Activated T-cell treated with anti-CD3 and anti-CD28 coated beads, Interleukin-2, amount 50 U/mL, for 72 hours (primary cell): ENCODE results near the gene EPO. TPM values are rescaled to one million over a fixed set of nuclear protein-coding genes. Genes with fewer than 3 reads are reported as not detected.

Experiments
- ATAC-seq, 2 donors: fragments of 150-1000 bp; cut with Tn5 transposase; replicated peaks in 1 of 2; 2 replicates each; pipeline ENCODE4 v1.10.0; 2021; ENCODE audit warnings: moderate library complexity in 2 of 2, mild to moderate bottlenecking in 1 of 2
- DNase-seq, 2 donors: peaks; one replicate each; pipeline ENCODE4 v3.0.0; 2021 to 2022; ENCODE audit warnings: mixed read lengths in 1 of 2
- H3K27ac Mint-ChIP-seq: one replicate; pipeline ENCODE4 v1.8.0; 2022; ENCODE audit warnings: mild to moderate bottlenecking, moderate library complexity, mixed read lengths
- H3K27me3 Mint-ChIP-seq: one replicate; pipeline ENCODE4 v1.8.0; 2022; ENCODE audit warnings: low read depth, mixed read lengths
- H3K36me3 Mint-ChIP-seq, 2 donors: one replicate each; pipeline ENCODE4 v1.8.0; 2022; ENCODE audit warnings: mixed read lengths in 2 of 2, mild to moderate bottlenecking in 1 of 2; ENCODE audit not compliant: insufficient read depth in 2 of 2
- H3K4me1 Mint-ChIP-seq: one replicate; pipeline ENCODE4 v1.8.0; 2022; ENCODE audit warnings: low read depth, mixed read lengths
- H3K4me3 Mint-ChIP-seq, 2 donors: one replicate each; pipeline ENCODE4 v1.8.0; 2022; ENCODE audit warnings: mild to moderate bottlenecking in 2 of 2, mixed read lengths in 2 of 2, moderate library complexity in 2 of 2
- H3K9me3 Mint-ChIP-seq, 2 donors: one replicate each; pipeline ENCODE4 v1.8.0; 2022; ENCODE audit warnings: mixed read lengths in 2 of 2
- total RNA-seq, 2 donors: library from RNA; stranded (reverse); gene quantifications; one replicate each; pipeline ENCODE4 v1.2.3, GENCODE V29; 2022

EPO gene
- total RNA-seq, 2 donors from 2014 or later, result 0.19 TPM; not detected in 1

- peaks cover 22% of the 10 kb centered on the region for H3K4me1 Mint-ChIP-seq
- H3K36me3 Mint-ChIP-seq, result peaks cover 5 to 13% of the 10 kb centered on the region in 2 donors
- ATAC-seq (no peak), DNase-seq (no peak)
- H3K27me3 Mint-ChIP-seq, result no peaks in the 10 kb centered on the region
- H3K9me3 Mint-ChIP-seq, result no peaks in the 10 kb centered on the region
- no peak overlapping the region for H3K4me3 Mint-ChIP-seq
- H3K27ac Mint-ChIP-seq, result no peak overlapping the region
Observed at GRCh38 chr7:100679129-100679926, 40.9 kb upstream of the EPO start.

GRCh38 chr7:100679927-100680575, 40.2 kb upstream of the EPO start:
- ATAC-seq, result no peak
- Mint-ChIP-seq H3K27ac (peak overlapping the region; percentile 10), H3K9me3 (no peaks in the 10 kb centered on the region), H3K36me3 (peaks cover 5 to 12% of the 10 kb centered on the region in 2 donors), H3K4me1 (peaks cover 22% of the 10 kb centered on the region), H3K27me3 (no peaks in the 10 kb centered on the region), H3K4me3 (no peak overlapping the region)
- no peak for DNase-seq

GRCh38 chr7:100680576-100681271, 39.5 kb upstream of the EPO start:
- Mint-ChIP-seq H3K4me3 (no peak overlapping the region), H3K27me3 (no peaks in the 10 kb centered on the region), H3K9me3 (no peaks in the 10 kb centered on the region), H3K27ac (no peak overlapping the region), H3K36me3 (peaks cover 5 to 12% of the 10 kb centered on the region in 2 donors), H3K4me1 (peaks cover 22% of the 10 kb centered on the region)
- DNase-seq (no peak), ATAC-seq (no peak)

GRCh38 chr7:100681491-100682227, 38.6 kb upstream of the EPO start:
- Mint-ChIP-seq H3K27me3 (no peaks in the 10 kb centered on the region), H3K4me3 (no peak overlapping the region), H3K27ac (no peak overlapping the region), H3K4me1 (peaks cover 18% of the 10 kb centered on the region), H3K36me3 (peaks cover 2 to 12% of the 10 kb centered on the region in 2 donors), H3K9me3 (no peaks in the 10 kb centered on the region)
- no peak for ATAC-seq
- no peak for DNase-seq

- Mint-ChIP-seq H3K27me3 (no peaks in the 10 kb centered on the region), H3K4me3 (no peak overlapping the region), H3K27ac (no peak overlapping the region), H3K9me3 (no peaks in the 10 kb centered on the region), H3K36me3 (peaks cover 2 to 14% of the 10 kb centered on the region in 2 donors), H3K4me1 (peaks cover 14% of the 10 kb centered on the region)
- DNase-seq, result no peak
- ATAC-seq, result peak in 1 of 2 donors; percentile 19
Observed at GRCh38 chr7:100682228-100682741, 38.0 kb upstream of the EPO start.

GRCh38 chr7:100682991-100683658, 37.1 kb upstream of the EPO start:
- Mint-ChIP-seq H3K9me3 (no peaks in the 10 kb centered on the region), H3K27me3 (no peaks in the 10 kb centered on the region), H3K4me1 (peaks cover 15% of the 10 kb centered on the region), H3K4me3 (no peak overlapping the region), H3K36me3 (peaks cover 0 to 14% of the 10 kb centered on the region in 2 donors), H3K27ac (no peak overlapping the region)
- ATAC-seq, result no peak
- no peak for DNase-seq

GRCh38 chr7:100683659-100684533, 36.4 kb upstream of the EPO start:
- peaks cover 0 to 10% of the 10 kb centered on the region in 2 donors for H3K36me3 Mint-ChIP-seq
- H3K4me3 Mint-ChIP-seq, result no peak overlapping the region
- H3K4me1 Mint-ChIP-seq, result peaks cover 18% of the 10 kb centered on the region

GRCh38 chr7:100684534-100685042, 35.7 kb upstream of the EPO start:
- no peaks in the 10 kb centered on the region for H3K9me3 Mint-ChIP-seq
- H3K4me3 Mint-ChIP-seq, result no peak overlapping the region
- ATAC-seq, result no peak
- H3K4me1 Mint-ChIP-seq, result peaks cover 13% of the 10 kb centered on the region
- peaks cover 0 to 7% of the 10 kb centered on the region in 2 donors for H3K36me3 Mint-ChIP-seq
- H3K27me3 Mint-ChIP-seq, result no peaks in the 10 kb centered on the region
- no peak for DNase-seq
- H3K27ac Mint-ChIP-seq, result no peak overlapping the region

More at GRCh38 chr7:100683659-100684533, 36.4 kb upstream of the EPO start:
- DNase-seq (no peak), ATAC-seq (no peak)
- H3K27me3 Mint-ChIP-seq, result no peaks in the 10 kb centered on the region
- H3K9me3 Mint-ChIP-seq, result no peaks in the 10 kb centered on the region
- no peak overlapping the region for H3K27ac Mint-ChIP-seq

GRCh38 chr7:100685049-100685605, 35.1 kb upstream of the EPO start:
- no peaks in the 10 kb centered on the region for H3K27me3 Mint-ChIP-seq
- no peaks in the 10 kb centered on the region for H3K9me3 Mint-ChIP-seq
- DNase-seq (no peak), ATAC-seq (no peak)
- H3K36me3 Mint-ChIP-seq, result peaks cover 0 to 5% of the 10 kb centered on the region in 2 donors
- H3K27ac Mint-ChIP-seq, result no peak overlapping the region
- H3K4me1 Mint-ChIP-seq, result peaks cover 17% of the 10 kb centered on the region
- H3K4me3 Mint-ChIP-seq, result no peak overlapping the region

- H3K4me3 Mint-ChIP-seq, result no peak overlapping the region
- H3K27ac Mint-ChIP-seq, result no peak overlapping the region
- no peaks in the 10 kb centered on the region for H3K9me3 Mint-ChIP-seq
- ATAC-seq (no peak), DNase-seq (no peak)
- H3K27me3 Mint-ChIP-seq, result no peaks in the 10 kb centered on the region
- peaks cover 0 to 4% of the 10 kb centered on the region in 2 donors for H3K36me3 Mint-ChIP-seq
- H3K4me1 Mint-ChIP-seq, result peaks cover 19% of the 10 kb centered on the region
Observed at GRCh38 chr7:100685631-100686145, 34.6 kb upstream of the EPO start.

- no peak overlapping the region for H3K4me3 Mint-ChIP-seq
- DNase-seq (no peak), ATAC-seq (no peak)
- no peaks in the 10 kb centered on the region for H3K27me3 Mint-ChIP-seq
- no peak overlapping the region for H3K27ac Mint-ChIP-seq
- peaks cover 19% of the 10 kb centered on the region for H3K4me1 Mint-ChIP-seq
- H3K9me3 Mint-ChIP-seq, result no peaks in the 10 kb centered on the region
- peaks cover 0 to 4% of the 10 kb centered on the region in 2 donors for H3K36me3 Mint-ChIP-seq
Observed at GRCh38 chr7:100686201-100686821, 34.0 kb upstream of the EPO start.
